HepG2 (cell line): Measurements from ENCODE around the gene VSNL1. TPM values are rescaled to one million over a fixed set of nuclear protein-coding genes. Genes with fewer than 3 reads are reported as not detected.
A peak's percentile ranks its signal among the peaks of the same experiment; 100 is the strongest.

Experiments
- ASH2L ChIP-seq: fragments of 300-600, 200-600 bp; sonication (generic); IDR thresholded peaks from 2 replicates; pipeline ENCODE4 v1.7.0; 2017; ENCODE audit warnings: low read depth, mild to moderate bottlenecking, moderate library complexity, mixed read lengths, low read length; ENCODE audit not compliant: insufficient read length
- ATF3 ChIP-seq: sonication (generic); formaldehyde crosslinking; IDR thresholded peaks from 2 replicates; pipeline ENCODE4 v1.4.0; 2020; ENCODE audit warnings: missing genetic modification reagents
- E2F2 ChIP-seq: sonication (generic); formaldehyde crosslinking; IDR thresholded peaks from 2 replicates; pipeline ENCODE4 v1.4.0; 2020; ENCODE audit warnings: missing genetic modification reagents, borderline replicate concordance
- MEIS1 ChIP-seq: sonication (generic); formaldehyde crosslinking; IDR thresholded peaks from 2 replicates; pipeline ENCODE4 v1.9.0; 2021; ENCODE audit warnings: mild to moderate bottlenecking, missing genetic modification reagents, moderate library complexity, borderline replicate concordance
- ZBTB4 ChIP-seq: sonication (generic); formaldehyde crosslinking; IDR thresholded peaks from 2 replicates; pipeline ENCODE4 v1.4.0; 2020; ENCODE audit warnings: missing genetic modification reagents, mild to moderate bottlenecking, borderline replicate concordance
- ZNF142 ChIP-seq: sonication (generic); formaldehyde crosslinking; IDR thresholded peaks from 2 replicates; pipeline ENCODE4 v1.4.0; 2020; ENCODE audit warnings: missing genetic modification reagents
- ZNF274 ChIP-seq: sonication (generic); formaldehyde crosslinking; IDR thresholded peaks from 2 replicates; pipeline ENCODE4 v1.5.1; 2020; ENCODE audit warnings: mild to moderate bottlenecking, missing genetic modification reagents
- ZNF646 ChIP-seq: sonication (generic); formaldehyde crosslinking; IDR thresholded peaks from 2 replicates; pipeline ENCODE4 v1.9.0; 2021; ENCODE audit warnings: mild to moderate bottlenecking, missing genetic modification reagents
- ZNF7 ChIP-seq: IDR thresholded peaks from 2 replicates; pipeline ENCODE4 v1.6.1; 2016; ENCODE audit warnings: missing biosample characterization, missing genetic modification reagents
- polyA plus RNA-seq, 8 experiments: library from polyadenylated mRNA; depleted of rRNA in 3 of 8; stranded (reverse) in 7 of 8; unstranded in 1 of 8; fragments of >200 nt; fragmentation: Illumina TruSeq in 4 of 8; extraction: Trizol in 4 of 8; gene quantifications; 2 replicates each; pipeline versions ENCODE4 v1.2.1 to v1.2.3, GENCODE V29; 2011 to 2016; ENCODE audit warnings: low read depth in 4 of 8, missing spikeins in 1 of 8, mixed read lengths in 1 of 8; ENCODE audit not compliant: insufficient read depth in 1 of 8
- total RNA-seq, 5 experiments: library from RNA; depleted of rRNA; stranded (reverse); fragments of >200 nt; fragmentation: Illumina TruSeq; extraction: Trizol; gene quantifications; 2 replicates each; pipeline ENCODE4 v1.2.3, GENCODE V29; 2016; ENCODE audit warnings: low read depth in 1 of 5

VSNL1 gene
- total and polyA plus RNA-seq, 2 of the 13 experiments (the other 11 are each of a cell fraction or from before 2014, with no cell fraction given) = 63.2 to 95.9 TPM

- TF ChIP-seq ZBTB4 (CRISPR knock-in tag) = no peak
- no peak for TF ChIP-seq ZNF274
- peak; percentile 99 for TF ChIP-seq ASH2L
- TF ChIP-seq MEIS1 (CRISPR knock-in tag) = no peak
- no peak for TF ChIP-seq ZNF7 (CRISPR knock-in tag)
- TF ChIP-seq E2F2 (CRISPR knock-in tag) = no peak
- no peak for TF ChIP-seq ATF3 (CRISPR knock-in tag)
- no peak for TF ChIP-seq ZNF646
- TF ChIP-seq ZNF142 (CRISPR knock-in tag) = no peak
Observed at GRCh38 chr2:17545680-17546613, 5.5 kb downstream of the VSNL1 start (continued).
